ENCODE results near the gene TSGA10IP.
"Not testable (repeated sequence)": the region's sequence is repeated elsewhere in the genome, so short reads cannot be mapped to it uniquely, and the experiment has no call there.

Gene TSGA10IP

DNA sequence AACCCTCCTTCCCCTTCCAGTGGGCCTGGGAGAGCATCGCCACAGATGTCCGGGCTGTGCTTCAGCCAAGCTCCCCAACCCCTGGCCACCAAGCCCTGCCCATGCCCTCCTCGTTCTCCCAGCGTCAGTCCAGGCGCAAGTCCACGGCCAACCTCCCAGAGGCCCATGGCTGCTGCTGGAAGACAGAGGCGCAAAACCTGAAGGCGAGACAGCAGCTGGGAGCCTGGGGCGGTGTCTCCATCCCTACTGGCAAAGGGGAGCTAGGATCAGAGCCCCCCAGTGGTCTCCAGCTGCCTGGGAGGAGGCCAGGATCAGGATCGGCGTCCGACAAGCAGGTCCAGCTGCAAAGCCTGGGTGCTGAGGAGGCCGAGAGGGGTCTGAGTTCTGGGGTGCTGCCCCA is 1.9 kb downstream of the TSGA10IP start:
- no peak overlapping the region for H3K4me3 ChIP-seq
- no peaks in the 10 kb centered on the region for H3K27me3 ChIP-seq
- H3K27ac ChIP-seq, result no peak overlapping the region
- no peak for TF ChIP-seq Cebpa-rat (IDR thresholded peaks at IDR 0.05)
- peaks cover 0 to 13% (median under 1%) of the 10 kb centered on the region in 10 experiments; a peak in 9 of 20 replicates for H3K4me1 ChIP-seq
- 0 out of 22 replicates have a peak overlapping the region, but pooled peaks of 1 of the 11 experiments have one; percentile 2 for H3K9ac ChIP-seq
- no peaks in the 10 kb centered on the region for H3K36me3 ChIP-seq
- H4K20me1 ChIP-seq, result no peaks in the 10 kb centered on the region
- H3K9me3 ChIP-seq (replicated peaks in 1 of 11), result no peaks in the 10 kb centered on the region
- H3K4me2 ChIP-seq, result no peak overlapping the region

DNA sequence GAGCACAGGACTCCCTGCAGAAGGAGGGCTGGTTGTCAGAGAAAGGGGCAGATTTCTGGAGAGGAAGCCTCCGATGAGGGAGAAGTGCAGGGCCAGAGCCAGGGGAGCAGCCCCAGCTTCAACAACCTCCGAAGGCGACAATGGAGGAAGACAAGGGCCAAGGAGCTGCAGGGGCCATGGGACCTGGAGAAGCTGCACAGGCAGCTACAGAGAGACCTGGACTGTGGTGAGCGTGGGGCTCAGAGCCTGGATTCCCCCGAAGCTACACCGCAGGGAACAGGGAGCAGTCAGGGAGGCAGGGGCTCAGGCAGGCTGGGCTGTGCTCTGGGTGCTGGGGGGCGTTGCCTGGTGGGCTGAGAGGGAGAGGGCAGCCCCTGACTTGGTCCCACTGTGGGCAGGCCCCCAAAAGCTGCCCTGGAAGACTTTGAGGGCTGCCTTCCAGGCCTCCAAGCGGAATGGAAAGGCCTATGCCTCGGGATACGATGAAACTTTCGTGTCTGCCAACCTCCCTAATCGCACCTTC is 2.4 kb downstream of the TSGA10IP start:
- Histone ChIP-seq H3K36me3 (no peaks in the 10 kb centered on the region), H3K9ac (0 out of 22 replicates have a peak overlapping the region, but pooled peaks of 1 of the 11 experiments have one; percentile 2), H4K20me1 (no peaks in the 10 kb centered on the region), H3K4me2 (no peak overlapping the region), H3K27me3 (no peaks in the 10 kb centered on the region), H3K27ac (no peak overlapping the region), H3K4me1 (peaks cover 0 to 8% (median 0%) of the 10 kb centered on the region in 10 experiments; a peak in 6 of 20 replicates), H3K4me3 (no peak overlapping the region), H3K9me3 (replicated peaks in 1 of 11) (no peaks in the 10 kb centered on the region)
- TF ChIP-seq Cebpa-rat (IDR thresholded peaks at IDR 0.05), result no peak

DNA sequence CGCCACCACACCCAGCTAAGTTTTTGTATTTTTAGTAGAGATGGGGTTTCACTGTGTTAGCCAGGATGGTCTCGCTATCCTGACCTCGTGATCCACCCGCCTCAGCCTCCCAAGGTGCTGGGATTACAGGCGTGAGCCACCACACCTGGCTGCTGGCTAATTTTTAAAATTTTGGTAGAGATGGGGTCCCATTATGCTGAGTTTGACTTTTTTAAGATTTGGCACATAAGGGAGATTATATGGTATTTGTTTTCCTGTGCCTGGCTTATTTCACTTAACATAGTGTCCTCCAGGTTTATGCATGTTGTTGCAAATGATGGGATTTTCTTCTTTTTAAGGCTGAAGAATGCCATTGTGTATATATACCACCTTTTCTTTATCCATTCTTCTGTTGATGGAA is 5.4 kb downstream of the TSGA10IP start:
- H4K20me1 ChIP-seq; H3K4me2 ChIP-seq; H3K27me3 ChIP-seq; H3K36me3 ChIP-seq; H3K9me3 ChIP-seq (replicated peaks in 1 of 11); H3K4me1 ChIP-seq; H3K4me3 ChIP-seq; H3K27ac ChIP-seq; H3K9ac ChIP-seq: not testable (repeated sequence)

DNA sequence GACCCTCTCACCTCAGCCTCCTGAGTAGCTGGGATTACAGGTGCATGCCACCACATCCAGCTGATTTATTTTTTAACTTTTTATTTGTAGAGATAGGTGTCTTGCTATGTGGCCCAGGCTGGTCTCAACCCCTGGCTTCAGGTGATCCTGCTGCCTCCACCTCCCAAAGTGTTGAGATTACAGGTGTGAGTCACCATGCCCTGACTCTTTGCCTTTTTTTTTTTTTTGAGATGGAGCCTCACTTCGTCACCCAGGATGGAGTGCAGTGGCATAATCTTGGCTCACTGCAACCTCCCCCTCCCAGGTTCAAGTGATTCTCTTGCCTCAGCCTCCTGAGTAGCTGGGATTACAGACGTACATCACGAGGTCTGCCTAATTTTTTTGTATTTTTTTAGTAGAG is 6.4 kb downstream of the TSGA10IP start:
- H3K9ac ChIP-seq, H3K27ac ChIP-seq, H3K4me3 ChIP-seq: not testable (repeated sequence)

DNA sequence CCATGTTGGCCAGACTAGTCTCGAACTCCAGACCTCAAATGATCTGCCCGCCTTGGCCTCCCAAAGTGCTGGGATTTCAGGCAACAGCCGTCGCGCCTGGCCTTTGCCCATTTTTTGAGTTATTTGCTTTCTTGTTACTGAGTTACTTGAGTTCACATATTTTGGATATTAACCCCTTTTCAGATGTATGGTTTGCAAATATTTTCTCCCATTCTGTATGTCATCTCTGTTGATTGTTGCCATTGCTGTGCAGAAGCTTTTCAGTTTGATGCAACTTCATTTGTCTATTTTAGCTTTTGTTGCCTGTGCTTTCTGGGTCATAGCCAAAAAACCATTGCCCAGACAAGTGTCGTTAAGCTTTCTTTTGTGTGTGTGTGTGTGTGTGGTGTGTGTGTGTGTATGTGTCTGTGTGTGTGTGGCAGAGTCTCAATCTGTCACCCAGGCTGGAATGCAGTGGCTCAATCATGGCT is 6.8 kb downstream of the TSGA10IP start:
- no peaks in the 10 kb centered on the region for H4K20me1 ChIP-seq
- no peaks in the 10 kb centered on the region for H3K9me3 ChIP-seq (replicated peaks in 1 of 11)
- no peak overlapping the region for H3K9ac ChIP-seq
- no peaks in the 10 kb centered on the region for H3K27me3 ChIP-seq
- TF ChIP-seq Cebpa-rat (IDR thresholded peaks at IDR 0.05), result no peak
- H3K27ac ChIP-seq, result no peak overlapping the region
- H3K4me3 ChIP-seq, result no peak overlapping the region
- no peak overlapping the region for H3K4me2 ChIP-seq
- no peaks in the 10 kb centered on the region for H3K36me3 ChIP-seq
- H3K4me1 ChIP-seq, result peaks cover 7 to 9% (median 9%) of the 10 kb centered on the region in 10 experiments; a peak in 19 of 20 replicates

More for the DNA sequence above, 6.4 kb downstream of the TSGA10IP start:
- H4K20me1 ChIP-seq; H3K4me2 ChIP-seq; H3K27me3 ChIP-seq; H3K4me1 ChIP-seq; H3K9me3 ChIP-seq (replicated peaks in 1 of 11); H3K36me3 ChIP-seq: not testable (repeated sequence)

DNA sequence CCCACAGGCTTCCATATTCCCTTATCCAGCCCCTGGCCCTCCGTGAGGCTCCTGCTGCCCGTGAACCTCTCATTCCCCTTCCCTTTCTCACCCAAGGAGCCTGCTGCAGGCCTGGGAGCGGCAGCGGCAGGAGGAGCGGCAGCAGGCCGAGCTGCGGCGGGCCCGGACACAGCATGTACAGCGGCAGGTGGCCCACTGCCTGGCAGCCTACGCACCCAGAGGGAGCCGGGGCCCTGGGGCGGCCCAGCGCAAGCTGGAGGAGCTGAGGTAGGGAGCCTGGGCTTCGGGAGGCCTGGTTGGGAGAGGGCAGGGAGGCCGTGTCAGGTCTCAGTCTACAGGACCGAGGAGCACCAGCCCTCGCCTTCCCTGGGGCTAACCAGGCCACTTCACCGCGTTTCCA is 8.2 kb downstream of the TSGA10IP start:
- Histone ChIP-seq H3K4me3 (no peak overlapping the region), H3K4me1 (peaks cover 20 to 23% (median 22%) of the 10 kb centered on the region in 10 experiments), H3K27ac (no peak overlapping the region)

DNA sequence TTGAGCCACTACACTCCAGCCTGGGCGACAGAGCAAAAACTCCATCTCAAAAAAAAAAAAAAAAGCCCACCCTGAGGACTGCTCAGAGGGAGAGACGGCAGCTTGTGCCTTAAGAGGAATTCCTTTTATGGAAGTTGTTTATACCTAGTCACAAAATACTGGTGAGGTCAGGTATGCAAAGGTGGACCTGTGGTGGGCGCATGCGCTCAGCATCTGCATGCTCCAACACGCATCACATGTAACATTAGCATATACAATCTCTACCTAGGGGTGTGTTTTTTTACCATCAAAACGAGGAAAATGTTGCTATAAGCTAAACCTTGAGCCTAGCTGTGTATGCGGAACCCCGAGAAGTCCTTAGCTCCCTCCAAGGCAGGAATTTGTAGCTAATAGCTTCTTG is 9.5 kb downstream of the TSGA10IP start:
- no peak overlapping the region for H3K4me3 ChIP-seq
- TF ChIP-seq Cebpa-rat (IDR thresholded peaks at IDR 0.05), result no peak
- H3K27ac ChIP-seq, result no peak overlapping the region
- no peak overlapping the region for H3K4me2 ChIP-seq
- H4K20me1 ChIP-seq, result no peaks in the 10 kb centered on the region
- no peaks in the 10 kb centered on the region for H3K9me3 ChIP-seq (replicated peaks in 1 of 11)
- H3K36me3 ChIP-seq, result no peaks in the 10 kb centered on the region
- no peak overlapping the region for H3K9ac ChIP-seq
- H3K4me1 ChIP-seq, result peaks cover 28 to 36% (median 35%) of the 10 kb centered on the region in 10 experiments
- no peaks in the 10 kb centered on the region for H3K27me3 ChIP-seq

More for the DNA sequence above, 8.2 kb downstream of the TSGA10IP start:
- Histone ChIP-seq H3K9ac (no peak overlapping the region; a peak in 2 of 22 replicates), H3K9me3 (replicated peaks in 1 of 11) (no peaks in the 10 kb centered on the region), H3K4me2 (no peak overlapping the region), H4K20me1 (no peaks in the 10 kb centered on the region), H3K27me3 (no peaks in the 10 kb centered on the region), H3K36me3 (no peaks in the 10 kb centered on the region)
- no peak for TF ChIP-seq Cebpa-rat (IDR thresholded peaks at IDR 0.05)

DNA sequence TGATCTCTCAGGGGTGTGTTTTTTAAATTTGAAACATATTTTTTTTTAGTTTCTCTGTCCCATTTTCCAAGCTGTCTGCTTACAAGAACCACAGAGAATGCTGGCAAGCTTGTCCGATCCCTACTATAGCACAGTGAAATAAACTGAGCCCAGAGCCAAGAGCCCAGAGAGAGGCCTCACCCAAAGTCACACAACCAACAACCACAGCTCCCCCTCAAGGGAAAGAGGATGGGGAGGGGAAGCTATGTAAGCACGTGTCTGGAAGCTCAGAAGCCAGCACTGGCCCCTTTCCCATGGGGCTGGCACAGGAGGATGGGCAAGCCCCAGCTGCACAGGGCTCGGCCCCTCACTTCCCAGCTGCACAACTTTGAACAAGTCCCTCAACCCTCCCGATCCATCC is 13.0 kb downstream of the TSGA10IP start:
- H3K9me3 ChIP-seq (replicated peaks in 1 of 11), result no peaks in the 10 kb centered on the region
- H3K4me2 ChIP-seq, result peak overlapping the region; percentile 37 to 74 (median 61)
- peaks cover 39 to 54% (median 48%) of the 10 kb centered on the region in 10 experiments for H3K4me1 ChIP-seq
- H3K9ac ChIP-seq, result peak overlapping the region in 8 of 11 experiments; percentile 4 to 37 (median 20); a peak in 8 of 22 replicates
- TF ChIP-seq Cebpa-rat (IDR thresholded peaks at IDR 0.05), result no peak
- peaks cover 0 to 5% (median 3%) of the 10 kb centered on the region in 11 experiments; a peak in 7 of 22 replicates for H3K36me3 ChIP-seq
- H3K27ac ChIP-seq, result peak overlapping the region in 8 of 11 experiments; percentile 17 to 56 (median 25); a peak in 11 of 22 replicates
- peaks cover 0 to 13% (median 11%) of the 10 kb centered on the region in 11 experiments; a peak in 16 of 22 replicates for H4K20me1 ChIP-seq
- no peak overlapping the region for H3K4me3 ChIP-seq
- H3K27me3 ChIP-seq, result no peaks in the 10 kb centered on the region

DNA sequence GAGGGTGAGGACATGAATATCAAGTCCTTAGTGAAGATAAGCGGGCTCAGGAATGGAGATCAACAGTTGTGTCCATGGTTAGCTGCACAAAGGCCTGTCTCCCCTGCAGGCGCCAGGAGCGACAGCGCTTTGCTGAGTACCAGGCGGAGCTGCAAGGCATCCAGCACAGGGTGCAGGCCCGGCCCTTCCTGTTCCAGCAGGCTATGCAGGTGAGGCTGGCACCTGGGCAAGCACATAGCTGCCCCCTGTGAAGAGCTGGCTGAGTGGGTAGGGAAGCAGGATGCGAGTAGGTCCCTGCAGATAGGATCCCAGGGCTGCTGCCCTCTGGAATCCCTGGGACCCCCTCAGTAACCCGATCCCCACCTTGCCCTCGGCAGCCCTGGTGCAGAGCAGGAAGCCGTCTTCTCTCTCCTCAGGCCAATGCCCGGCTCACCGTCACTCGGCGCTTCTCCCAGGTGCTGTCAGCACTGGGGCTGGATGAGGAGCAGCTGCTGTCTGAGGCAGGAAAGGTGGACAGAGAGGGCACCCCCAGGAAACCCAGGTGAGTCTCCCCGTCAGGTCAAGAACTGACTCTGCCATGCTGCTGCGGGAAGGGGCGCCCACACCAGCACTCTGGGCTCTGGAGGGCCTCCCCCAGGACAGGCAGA is 13.6 kb downstream of the TSGA10IP start:
- TF ChIP-seq Cebpa-rat (IDR thresholded peaks at IDR 0.05), result no peak

More for the DNA sequence above, 13.6 kb downstream of the TSGA10IP start:
- Histone ChIP-seq H3K27me3 (no peaks in the 10 kb centered on the region), H3K9ac (peak overlapping the region in 8 of 11 experiments; percentile 2 to 37 (median 20); a peak in 7 of 22 replicates), H3K9me3 (replicated peaks in 1 of 11) (no peaks in the 10 kb centered on the region), H3K36me3 (peaks cover 4 to 10% (median 9%) of the 10 kb centered on the region in 11 experiments), H4K20me1 (peaks cover 0 to 19% (median 14%) of the 10 kb centered on the region in 11 experiments; a peak in 17 of 22 replicates), H3K27ac (peak overlapping the region in 7 of 11 experiments; percentile 1 to 56 (median 26); a peak in 10 of 22 replicates), H3K4me2 (peak overlapping the region; percentile 37 to 74 (median 61); a peak in 20 of 22 replicates), H3K4me3 (no peak overlapping the region), H3K4me1 (peaks cover 45 to 60% (median 54%) of the 10 kb centered on the region in 10 experiments)
